GM12891 (cell line): ENCODE results near the gene CCDC169.

ENCODE experiments used
- POLR2A ChIP-seq: IDR thresholded peaks from 2 replicates; pipeline ENCODE4 v1.6.1; 2011; ENCODE audit warnings: low read depth, low read length, control low read depth
- POU2F2 ChIP-seq: IDR thresholded peaks from 2 replicates; pipeline ENCODE4 v1.6.1; 2011; ENCODE audit warnings: low read depth, mild to moderate bottlenecking, control low read depth, low read length, moderate library complexity

DNA sequence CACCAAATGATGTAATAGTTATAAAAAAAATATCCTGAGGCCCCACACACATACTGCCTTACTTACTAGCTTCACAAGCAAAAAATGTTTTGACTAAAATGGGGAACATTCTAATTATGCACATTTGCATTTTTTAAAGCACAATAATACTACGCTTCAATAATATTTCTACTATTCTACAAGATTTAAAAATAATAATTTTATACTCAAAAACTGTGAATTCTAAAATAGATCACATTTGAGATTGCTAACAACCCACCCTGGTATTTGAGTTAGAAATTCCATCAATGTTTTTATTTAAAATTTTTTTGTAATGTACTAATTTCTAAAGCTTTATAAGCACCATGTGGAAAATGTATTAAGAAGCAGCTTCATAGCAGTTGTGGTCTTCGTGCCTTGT lies 24.2 kb downstream of the CCDC169 start:
- TF ChIP-seq POLR2A (no peak), POU2F2 (no peak)
